GM21529 (cell line): ENCODE measurements around the gene NIT2.
"Not testable (repeated sequence)": the region's sequence is repeated elsewhere in the genome, so short reads cannot be mapped to it uniquely, and the experiment has no call there.

Source experiments
- ATAC-seq: cut with Tn5 transposase; IDR thresholded peaks from one replicate; pipeline ENCODE4 v1.9.1; 2021; ENCODE audit not compliant: unreplicated experiment

The NIT2 gene

DNA sequence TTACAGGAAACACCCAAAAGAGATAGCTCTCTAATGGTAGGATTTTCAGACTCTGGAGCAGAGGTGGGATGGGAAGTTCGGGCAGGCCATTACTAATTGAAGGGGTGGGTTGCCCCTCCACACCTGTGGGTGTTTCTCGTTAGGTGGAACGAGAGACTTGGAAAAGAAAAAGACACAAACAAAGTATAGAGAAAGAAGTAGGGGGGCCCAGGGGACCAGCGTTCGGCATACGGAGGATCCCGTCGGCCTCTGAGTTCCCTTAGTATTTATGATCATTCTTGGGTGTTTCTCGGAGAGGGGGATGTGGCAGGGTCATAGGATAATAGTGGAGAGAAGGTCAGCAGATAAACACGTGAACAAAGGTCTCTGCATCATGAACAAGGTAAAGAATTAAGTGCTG, 1.7 kb downstream of the NIT2 start:
- ATAC-seq = not testable (repeated sequence)

DNA sequence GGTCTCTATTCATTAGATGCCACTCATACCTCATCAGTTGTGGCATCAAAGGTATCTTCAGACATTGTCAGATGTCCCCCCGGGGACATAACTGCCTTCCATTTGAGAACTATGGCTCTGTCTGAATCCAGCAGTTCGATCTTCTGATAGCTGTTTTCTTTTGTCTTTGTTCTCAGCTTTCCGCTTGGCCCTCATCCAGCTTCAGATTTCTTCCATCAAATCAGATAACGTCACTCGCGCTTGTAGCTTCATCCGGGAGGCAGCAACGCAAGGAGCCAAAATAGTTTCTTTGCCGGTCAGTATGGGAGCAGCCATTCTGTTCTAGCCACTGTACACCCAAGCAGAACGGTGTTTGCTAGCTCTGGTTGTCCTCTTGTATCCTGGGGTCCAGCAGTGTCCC, 4.4 kb downstream of the NIT2 start:
- ATAC-seq = no peak

DNA sequence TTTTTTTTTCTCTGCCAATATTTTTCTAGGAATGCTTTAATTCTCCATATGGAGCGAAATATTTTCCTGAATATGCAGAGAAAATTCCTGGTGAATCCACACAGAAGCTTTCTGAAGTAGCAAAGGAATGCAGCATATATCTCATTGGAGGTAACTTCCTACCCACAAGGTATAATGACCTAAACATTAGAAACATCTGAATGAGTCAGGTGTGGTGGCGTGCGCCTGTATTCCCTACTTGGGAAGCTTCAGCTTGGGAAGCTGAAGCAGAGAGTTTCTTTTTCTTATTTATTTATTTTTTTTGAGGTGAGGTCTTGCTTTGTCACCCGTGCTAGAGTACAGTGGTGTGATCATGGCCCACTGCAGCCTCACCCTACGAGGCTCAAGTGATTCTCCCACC, 5.2 kb downstream of the NIT2 start:
- no peak for ATAC-seq

DNA sequence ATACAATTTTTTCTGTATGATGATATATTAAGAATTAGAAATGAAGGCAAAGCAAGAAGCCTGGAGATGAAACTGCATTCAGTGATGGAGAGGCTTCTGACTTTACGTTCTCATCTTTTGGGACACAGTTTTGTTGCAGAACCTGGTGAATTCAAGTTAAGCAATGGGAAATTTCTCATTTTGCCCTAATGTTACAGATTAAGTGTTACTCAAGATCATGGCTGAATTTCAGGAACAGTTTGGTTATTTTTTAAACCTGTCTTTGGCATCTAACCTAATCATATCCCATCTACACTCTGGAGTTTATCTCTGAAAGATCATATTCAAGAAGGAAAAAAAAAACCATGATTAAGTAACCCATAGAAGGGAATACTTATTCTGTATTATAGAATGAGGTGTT, 6.0 kb downstream of the NIT2 start:
- no peak for ATAC-seq

DNA sequence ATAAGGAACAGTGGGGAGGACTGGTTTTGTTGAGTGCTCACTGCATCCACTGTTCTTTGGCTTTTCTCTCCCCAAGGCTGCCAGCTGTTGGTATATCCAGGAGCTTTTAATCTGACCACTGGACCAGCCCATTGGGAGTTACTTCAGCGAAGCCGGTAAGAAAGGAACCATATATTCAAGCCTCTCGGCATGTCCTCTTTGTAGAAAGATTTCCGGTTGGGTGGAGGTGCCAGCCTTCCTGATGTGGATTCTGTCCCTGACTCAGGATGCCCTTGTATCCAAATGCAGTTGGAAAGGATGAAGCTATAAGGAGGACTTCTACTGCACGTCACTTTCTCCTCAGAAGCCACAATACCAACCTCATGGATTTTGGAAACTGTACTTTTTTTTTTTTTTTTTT, 14.2 kb downstream of the NIT2 start:
- ATAC-seq = no peak

DNA sequence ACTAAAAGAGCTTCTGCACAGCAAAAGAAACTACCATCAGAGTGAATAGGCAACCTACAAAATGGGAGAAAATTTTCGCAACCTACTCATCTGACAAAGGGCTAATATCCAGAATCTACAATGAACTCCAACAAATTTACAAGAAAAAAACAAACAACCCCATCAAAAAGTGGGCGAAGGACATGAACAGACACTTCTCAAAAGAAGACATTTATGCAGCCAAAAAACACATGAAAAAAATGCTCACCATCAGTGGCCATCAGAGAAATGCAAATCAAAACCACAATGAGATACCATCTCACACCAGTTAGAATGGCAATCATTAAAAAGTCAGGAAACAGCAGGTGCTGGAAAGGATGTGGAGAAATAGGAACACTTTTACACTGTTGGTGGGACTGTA, 17.2 kb downstream of the NIT2 start:
- ATAC-seq = not testable (repeated sequence)

DNA sequence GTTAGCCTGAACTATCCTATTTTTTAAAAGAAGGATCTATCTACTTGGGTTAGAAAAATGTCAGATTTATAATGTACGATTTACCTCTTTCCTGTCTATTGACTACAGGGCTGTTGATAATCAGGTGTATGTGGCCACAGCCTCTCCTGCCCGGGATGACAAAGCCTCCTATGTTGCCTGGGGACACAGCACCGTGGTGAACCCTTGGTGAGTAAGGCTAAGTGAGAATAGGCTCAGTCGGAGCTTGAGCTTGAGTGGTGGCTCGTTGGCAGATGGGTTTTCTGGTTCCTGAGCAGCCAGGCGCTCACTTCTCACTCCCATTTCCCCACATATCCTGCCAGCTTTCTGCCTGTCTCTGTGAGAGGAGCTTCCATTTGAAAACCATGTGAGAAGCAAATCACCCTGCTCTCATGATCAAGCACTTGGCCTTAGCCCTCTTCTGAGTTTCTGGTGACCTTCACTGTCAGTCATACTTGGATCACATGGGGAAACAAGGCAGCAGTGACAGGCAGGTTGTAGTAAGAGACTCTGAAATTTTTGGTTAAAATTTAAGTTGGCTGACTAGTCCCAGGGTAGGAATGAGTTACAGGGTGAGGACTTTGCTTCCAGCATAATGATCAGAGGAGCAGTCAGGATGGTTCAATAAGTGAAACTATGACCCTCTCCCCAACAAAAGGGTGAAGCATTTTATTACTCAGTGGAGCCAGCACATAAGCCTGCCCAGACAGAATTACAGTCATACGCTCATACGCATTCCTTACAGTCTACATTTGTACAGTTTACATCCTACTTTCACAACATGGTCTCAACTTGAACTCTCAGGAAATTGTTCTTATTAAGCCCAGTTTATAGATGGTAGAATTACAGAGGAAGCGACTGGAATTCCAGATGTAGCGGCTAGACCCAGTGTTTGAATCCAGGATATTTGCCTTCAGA, 18.0 kb downstream of the NIT2 start:
- ATAC-seq = no peak

DNA sequence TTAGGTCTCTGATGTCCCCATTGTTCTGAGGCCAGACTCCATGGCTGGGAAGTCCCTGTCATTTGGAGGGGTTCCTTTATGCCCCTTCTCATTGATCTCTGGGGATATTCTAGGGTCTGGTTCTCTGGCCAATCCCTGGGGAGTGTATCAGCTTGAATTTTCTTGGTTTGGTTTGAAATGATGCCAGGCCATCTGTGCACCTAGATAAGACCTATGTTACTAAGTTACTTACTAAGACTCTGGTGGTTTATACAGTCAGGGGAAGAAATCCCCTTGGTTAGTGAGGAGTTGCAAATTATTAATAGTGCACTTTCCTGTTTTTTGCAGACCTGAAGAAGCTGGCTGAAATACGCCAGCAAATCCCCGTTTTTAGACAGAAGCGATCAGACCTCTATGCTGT, 20.3 kb downstream of the NIT2 start:
- ATAC-seq = no peak

DNA sequence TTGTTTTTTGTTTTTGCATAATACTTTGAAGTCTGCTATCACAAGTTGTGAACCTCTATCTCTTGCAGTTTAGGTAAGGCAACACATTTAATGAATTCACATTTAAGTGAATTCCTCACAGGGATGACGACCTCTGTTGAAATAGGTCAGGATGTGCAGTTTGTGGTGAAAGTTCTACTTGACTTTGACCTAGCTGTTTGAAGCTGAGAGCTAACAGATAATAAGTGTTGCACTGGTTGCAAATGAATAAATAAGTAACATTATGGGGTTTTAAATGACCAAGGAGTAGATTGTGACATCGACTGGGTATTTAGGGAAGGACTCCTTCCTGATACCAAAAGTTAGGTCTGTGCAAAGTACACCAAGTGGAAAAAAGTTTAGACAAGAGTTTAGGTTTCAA, 23.9 kb downstream of the NIT2 start:
- no peak for ATAC-seq

DNA sequence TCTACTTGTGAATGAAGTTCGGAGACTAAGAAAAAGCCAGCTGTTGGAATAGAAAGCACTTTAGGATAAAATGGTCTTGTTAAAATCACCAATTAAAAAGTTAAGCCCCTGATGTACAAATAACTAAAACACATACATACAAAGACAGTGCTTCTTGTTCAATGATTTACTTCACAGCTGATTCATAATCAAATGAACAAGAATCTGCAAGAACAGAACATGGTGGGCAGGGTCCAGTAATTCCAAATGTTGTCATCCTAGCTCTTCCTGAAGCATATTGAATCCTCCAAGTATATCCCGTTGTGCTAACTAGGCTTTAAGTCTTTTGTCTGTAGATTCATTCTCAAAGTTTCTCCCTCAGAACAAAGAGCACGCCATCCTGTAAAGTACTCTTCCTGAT, 24.5 kb downstream of the NIT2 start:
- no peak for ATAC-seq

DNA sequence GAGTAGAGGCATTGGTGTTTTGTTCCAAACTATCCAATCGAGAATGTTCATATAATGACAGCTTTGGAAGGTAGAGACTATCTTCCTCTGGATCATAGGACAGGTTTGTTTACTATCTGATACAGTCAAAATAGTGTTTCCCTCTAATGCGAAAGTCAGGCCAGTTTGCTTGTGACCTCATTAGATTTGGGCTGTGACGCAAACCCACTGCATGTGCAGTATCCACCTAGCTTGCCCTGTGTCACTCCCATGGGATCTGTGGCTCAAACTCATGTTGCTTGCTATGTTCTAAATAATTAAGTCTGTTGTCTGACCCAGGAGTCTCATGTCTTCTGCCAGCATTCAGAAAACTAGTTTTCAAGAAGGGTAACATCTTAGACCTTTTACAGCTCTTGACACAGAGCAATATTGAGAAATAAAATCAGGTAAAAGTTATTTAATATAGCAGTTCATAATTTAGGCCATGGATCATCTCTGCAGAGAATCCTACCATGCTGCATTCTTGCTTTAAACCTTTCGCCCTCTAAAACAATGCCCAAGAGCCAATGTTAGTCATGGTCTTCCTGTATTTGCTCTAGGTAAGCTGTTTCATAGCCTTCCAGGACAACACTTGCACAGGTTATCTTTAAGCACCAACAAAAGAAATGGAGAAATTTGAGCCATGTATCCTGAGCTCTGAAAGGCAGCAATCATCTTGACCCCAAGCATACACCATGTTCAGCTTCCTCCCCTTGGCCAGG, 26.4 kb downstream of the NIT2 start:
- no peak for ATAC-seq

DNA sequence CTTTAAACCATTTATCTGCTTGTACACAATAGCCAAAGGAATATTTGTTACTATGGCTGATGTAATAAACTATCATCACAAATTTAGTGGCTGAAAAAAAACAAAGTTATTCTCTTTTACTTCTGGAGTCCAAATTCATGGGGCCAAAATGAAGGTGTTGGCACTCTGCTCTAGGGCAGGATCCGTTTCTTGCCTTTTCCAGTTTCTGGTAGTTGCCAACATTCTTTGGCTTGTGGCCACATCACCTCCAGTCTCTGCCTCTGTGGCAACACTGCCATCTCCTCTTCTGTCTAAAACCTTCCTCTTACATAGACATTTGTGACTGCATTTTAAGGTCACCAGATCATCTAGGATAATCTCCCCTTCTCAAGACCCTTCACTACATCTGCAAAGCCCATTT, 27.3 kb downstream of the NIT2 start:
- no peak for ATAC-seq

DNA sequence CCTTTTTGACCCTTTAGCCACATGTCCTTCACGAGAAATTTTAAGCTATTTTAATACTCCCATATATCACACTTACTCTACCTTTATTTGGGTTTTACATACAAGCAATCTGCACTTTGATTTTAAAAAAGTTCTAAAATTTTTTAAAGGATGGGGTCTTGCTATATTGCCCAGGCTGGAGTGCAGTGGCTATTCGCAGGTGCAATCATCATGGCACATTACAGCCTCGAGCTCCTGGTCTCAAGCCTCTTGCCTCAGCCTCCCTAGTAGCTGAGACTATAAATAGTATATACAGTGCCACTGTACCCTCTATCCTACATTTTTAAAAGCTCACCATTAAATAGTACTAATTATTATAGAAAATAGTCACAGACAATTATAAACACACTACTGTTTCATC, 29.9 kb downstream of the NIT2 start:
- no peak for ATAC-seq

DNA sequence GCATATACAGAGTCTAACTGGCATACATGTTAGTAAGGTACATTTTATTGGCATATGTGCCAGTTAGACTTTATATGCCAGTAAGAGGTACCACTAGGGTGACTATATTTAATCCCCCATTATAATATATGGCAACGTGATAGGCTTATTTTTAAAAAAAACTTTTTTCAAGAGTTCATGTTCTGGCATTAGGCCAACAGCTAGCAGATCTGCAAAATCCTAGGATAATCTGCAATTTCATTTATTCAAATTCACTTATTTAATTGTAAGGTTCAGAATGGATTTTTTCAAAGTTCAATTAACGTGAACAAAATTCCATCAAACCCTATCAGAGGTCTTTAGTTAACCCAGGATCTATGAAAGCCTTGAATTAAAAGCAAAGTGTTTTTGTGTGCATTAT, 31.9 kb downstream of the NIT2 start:
- ATAC-seq = no peak

DNA sequence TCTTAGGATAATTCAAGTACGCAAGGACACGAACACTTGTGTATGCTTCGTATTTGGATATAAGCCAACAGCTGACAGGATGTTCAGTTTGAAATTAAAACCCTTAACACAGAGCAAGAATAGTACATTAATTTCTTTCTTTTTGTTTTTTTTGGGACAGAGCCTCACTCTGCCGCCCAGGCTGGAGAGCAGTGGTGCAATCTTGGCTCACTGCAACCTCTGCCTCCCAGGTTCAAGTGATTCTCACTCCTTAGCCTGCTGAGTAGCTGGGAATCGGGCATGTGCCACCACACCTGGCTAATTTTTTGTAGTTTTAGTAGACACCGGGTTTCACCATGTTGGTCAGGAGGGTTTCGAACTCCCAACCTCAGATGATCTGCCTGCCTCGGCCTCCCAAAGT, 33.9 kb downstream of the NIT2 start:
- no peak for ATAC-seq

DNA sequence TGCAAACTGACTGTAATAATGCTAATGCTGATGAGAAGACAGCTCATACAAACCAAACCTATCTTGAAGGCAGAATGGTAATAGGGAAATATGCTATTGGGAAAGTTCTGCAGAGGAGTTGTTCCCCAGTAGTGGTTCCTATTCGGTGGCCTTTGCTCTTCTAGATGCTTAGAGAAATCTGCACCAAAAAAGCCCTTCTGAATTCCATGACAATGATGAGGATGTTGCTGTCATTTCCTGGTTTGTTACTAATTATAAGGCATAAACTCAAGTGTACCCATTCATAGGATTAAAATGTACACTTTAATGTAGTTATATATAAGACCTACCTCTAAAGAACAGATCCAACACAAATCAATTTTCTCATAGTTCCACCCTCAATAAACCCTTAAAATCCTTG, 36.2 kb downstream of the NIT2 start:
- ATAC-seq = no peak

DNA sequence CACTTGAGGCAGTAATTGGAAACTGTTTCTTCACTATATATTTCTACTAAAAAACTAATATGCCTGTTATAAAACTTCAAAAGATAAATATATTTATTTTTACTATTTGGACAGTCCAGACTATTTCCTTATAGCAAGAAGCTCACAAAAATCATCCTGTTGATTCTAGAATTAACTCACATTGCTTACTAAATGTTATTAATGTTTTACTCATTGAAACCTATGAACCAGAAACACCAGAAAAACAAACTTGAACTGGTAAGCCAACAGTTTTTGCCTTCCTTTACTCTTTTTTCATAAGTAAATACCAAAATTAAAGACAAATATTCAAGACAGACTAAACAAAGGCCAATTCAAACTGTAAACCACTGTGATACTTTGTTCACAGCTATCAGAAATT, 40.0 kb downstream of the NIT2 start:
- no peak for ATAC-seq

DNA sequence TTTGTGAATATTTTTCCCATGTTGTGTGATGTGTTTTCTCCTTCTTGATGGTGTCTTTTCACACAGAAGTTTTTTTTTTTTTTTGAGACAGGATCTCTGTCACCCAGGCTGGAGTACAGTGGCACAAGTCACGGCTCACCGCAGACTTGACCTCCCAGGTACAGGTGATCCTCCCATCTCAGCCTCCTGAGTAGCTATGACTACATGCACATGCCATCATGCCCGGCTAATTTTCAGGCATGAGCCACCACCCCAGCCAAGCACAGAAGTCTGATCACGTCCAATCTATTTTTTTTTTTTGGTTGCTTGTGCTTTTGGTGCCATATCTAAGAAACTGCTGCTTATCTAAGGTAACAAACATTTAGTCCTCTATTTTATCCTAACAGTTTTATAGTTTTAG, 41.7 kb downstream of the NIT2 start:
- ATAC-seq = no peak

DNA sequence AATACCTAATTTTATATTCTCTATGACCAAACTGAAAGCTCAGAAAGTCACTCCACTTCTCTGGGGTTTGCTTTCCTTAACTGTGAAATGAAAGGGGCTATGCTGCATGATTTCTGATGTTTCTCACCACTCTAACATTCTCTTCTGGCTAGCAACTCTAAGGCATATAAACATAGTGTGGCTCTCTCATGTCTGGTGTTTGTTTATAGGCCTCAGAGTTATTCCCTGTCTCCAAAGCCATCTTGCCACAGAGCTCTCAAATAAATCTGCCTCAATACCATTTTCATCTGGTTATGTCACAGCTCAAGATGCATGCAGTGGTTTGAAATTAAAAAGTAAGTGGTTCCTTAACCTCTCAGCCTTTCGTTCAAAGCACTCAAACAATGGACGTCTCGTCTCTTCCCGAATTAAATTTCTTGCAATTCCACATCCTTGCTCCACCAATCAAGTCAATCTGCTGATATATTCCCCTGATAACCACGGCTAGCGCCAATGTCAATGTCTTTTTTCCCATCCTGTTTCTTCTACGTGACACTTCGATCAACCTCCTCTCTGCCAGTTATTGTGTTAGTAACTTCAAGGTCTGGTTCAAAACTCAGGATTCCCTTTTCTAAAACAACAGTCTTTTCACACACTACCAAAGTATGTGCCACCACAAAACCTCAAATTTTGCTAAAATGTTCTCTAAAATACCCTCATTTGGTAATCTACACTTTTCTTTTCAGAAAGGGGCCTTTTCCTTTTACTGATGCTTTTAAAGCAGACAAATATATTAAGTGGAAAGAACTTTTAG, 50.4 kb downstream of the NIT2 start:
- no peak for ATAC-seq

DNA sequence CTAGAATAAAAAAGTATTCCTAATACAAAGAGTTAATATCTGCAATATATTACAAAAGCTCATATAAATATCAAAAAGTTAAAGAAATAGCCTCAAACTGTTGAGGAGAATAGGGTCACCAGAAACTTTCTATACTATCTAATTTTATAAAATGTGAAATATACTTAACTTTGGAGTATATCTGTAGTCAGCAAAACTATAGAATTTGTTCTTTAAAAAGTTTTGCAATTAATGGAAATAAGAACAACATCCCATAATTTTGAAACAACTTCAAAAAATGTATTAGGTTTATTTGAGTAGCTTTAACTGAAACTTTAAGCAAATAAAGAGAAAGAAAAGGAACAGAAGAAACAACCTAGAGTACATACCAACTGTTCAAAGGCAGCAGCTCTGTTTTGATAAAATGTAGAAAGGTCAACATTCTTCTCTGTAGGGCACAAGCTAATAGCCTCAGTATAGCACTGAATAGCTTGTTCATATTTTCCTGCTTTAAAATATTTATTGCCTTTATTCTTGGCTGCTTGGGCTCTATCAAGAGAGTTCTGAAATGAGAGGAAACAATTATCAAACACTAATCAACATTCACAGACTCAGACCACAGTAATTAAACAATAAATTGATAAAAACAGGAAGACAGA, 52.0 kb downstream of the NIT2 start:
- no peak for ATAC-seq

DNA sequence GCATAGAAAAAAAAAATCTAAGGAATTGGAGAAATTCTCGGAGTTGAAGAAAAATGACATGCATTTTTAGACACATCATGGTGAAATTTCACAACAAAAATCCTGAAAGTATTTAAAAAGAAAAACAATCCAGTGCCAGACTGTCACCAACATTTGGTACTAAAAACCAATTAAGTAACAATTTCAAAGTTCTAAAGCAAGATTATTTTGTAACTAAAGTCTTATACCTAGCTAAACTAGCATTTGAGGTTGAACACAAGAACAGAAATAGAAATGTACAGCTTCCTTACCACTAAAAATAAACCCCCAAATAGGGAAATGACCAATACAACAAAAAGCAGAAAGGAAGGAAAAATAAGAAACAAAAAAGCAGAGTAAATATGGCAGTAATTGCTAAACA, 54.5 kb downstream of the NIT2 start:
- ATAC-seq = no peak
